ENCODE measurements around the gene ARL15. TPM values are rescaled to one million over a fixed set of nuclear protein-coding genes. Genes with fewer than 3 reads are reported as not detected.

The ARL15 gene
- total RNA-seq, 2 donors from 2014 or later: 11.4 to 22.8 TPM

DNA sequence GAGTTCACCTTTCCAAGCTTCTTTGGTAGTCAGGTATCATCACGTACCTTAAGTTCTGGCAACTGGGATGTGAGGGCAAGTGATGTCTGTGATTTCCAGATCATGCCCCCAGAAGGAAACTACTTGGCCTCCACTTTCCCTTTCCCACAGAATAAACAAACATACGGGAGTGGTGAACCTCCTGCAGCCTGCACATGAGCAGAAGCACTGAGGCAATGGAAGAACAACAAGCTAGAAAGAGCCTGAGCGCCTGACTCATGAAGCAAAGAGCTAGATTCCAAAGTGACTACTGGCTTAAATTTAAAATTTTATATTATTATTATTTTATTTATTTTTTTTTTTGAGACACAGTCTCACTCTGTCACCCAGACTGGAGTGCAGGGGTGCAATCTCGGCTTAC, 35.0 kb downstream of the ARL15 start:
- peaks cover 0 to 13% of the 10 kb centered on the region in 2 donors for H3K4me1 ChIP-seq
- no peaks in the 10 kb centered on the region for H3K27me3 ChIP-seq
- H3K27ac ChIP-seq: no peak overlapping the region
- no peaks in the 10 kb centered on the region for H3K36me3 ChIP-seq
- no peak for DNase-seq (ENCODE audit: low spot score)
- TF ChIP-seq, protein P1, sequence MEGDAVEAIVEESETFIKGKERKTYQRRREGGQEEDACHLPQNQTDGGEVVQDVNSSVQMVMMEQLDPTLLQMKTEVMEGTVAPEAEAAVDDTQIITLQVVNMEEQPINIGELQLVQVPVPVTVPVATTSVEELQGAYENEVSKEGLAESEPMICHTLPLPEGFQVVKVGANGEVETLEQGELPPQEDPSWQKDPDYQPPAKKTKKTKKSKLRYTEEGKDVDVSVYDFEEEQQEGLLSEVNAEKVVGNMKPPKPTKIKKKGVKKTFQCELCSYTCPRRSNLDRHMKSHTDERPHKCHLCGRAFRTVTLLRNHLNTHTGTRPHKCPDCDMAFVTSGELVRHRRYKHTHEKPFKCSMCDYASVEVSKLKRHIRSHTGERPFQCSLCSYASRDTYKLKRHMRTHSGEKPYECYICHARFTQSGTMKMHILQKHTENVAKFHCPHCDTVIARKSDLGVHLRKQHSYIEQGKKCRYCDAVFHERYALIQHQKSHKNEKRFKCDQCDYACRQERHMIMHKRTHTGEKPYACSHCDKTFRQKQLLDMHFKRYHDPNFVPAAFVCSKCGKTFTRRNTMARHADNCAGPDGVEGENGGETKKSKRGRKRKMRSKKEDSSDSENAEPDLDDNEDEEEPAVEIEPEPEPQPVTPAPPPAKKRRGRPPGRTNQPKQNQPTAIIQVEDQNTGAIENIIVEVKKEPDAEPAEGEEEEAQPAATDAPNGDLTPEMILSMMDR (IDR thresholded peaks at IDR 0.05): no peak
- no peak overlapping the region for H3K4me3 ChIP-seq
- no peaks in the 10 kb centered on the region for H3K9me3 ChIP-seq

DNA sequence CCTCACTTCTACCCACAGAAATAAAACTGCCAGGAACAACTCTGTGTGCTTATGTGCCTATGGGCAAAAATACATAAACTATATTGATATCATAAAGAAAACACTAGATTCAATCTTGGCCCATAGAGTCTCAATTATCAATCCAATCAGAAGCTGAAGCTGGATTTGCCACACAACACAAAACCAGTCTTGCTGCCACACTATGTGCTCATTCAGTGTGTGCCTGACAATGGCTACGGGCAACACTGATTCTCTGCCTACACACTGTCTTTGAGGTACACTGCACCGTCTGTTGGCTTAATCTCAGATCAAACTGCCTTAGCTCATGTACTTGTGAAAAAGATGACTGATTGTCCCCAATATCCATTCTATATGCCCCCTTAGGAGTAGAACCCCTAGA, 35.4 kb downstream of the ARL15 start:
- DNase-seq (ENCODE audit: low spot score): no peak
- H3K4me1 ChIP-seq: peaks cover 0 to 13% of the 10 kb centered on the region in 2 donors
- no peak overlapping the region for H3K27ac ChIP-seq
- no peaks in the 10 kb centered on the region for H3K36me3 ChIP-seq
- H3K27me3 ChIP-seq: no peaks in the 10 kb centered on the region
- no peaks in the 10 kb centered on the region for H3K9me3 ChIP-seq
- no peak overlapping the region for H3K4me3 ChIP-seq
- TF ChIP-seq, protein P1 (IDR thresholded peaks at IDR 0.05): no peak

DNA sequence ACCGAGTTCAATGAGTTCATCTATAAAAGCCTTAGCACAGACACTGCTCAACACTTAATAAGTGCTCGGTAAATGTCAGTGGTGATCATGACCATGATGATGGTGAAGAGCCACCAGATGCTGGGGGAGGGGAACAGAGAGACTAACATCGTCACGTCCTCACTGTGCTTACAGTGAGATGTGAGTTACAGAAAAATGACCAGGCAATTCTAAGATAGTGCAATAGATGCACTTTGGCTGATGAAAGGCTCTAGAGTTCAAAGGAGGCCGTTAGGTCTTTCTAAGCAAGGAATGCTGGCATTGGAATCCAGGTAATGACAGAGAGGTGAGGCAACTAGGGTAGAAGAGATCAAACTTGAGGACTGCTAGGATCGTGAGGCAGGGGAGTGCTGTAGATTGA, 36.7 kb downstream of the ARL15 start:
- no peaks in the 10 kb centered on the region for H3K27me3 ChIP-seq
- no peak for DNase-seq (ENCODE audit: low spot score)
- TF ChIP-seq, protein P1 (IDR thresholded peaks at IDR 0.05): no peak
- H3K4me3 ChIP-seq: no peak overlapping the region
- no peaks in the 10 kb centered on the region for H3K36me3 ChIP-seq
- no peaks in the 10 kb centered on the region for H3K9me3 ChIP-seq
- H3K4me1 ChIP-seq: peaks cover 0 to 12% of the 10 kb centered on the region in 2 donors
- no peak overlapping the region for H3K27ac ChIP-seq

DNA sequence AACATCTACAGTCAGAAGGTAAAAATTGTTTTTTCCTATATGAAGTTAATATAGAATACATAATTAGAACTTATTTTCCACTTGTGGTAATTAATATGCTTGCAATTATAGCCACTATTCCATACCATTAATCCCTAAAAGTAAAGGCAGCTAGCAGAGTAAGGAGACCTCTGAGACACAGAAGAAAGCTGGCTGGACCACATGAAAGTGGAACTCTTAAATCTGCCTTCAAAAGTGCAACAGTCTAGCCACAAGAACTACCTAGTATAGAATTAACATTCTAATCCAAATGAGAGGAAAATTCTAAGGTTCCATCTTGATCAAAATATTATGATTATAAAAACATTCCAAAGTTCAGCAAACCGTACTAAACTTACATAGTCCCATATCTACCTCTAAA, 37.6 kb downstream of the ARL15 start:
- no peaks in the 10 kb centered on the region for H3K36me3 ChIP-seq
- H3K4me1 ChIP-seq: peaks cover 0 to 4% of the 10 kb centered on the region in 2 donors
- no peaks in the 10 kb centered on the region for H3K9me3 ChIP-seq
- H3K27me3 ChIP-seq: no peaks in the 10 kb centered on the region
- DNase-seq (ENCODE audit: low spot score): no peak
- H3K4me3 ChIP-seq: no peak overlapping the region
- TF ChIP-seq, protein P1 (IDR thresholded peaks at IDR 0.05): no peak
- no peak overlapping the region for H3K27ac ChIP-seq

DNA sequence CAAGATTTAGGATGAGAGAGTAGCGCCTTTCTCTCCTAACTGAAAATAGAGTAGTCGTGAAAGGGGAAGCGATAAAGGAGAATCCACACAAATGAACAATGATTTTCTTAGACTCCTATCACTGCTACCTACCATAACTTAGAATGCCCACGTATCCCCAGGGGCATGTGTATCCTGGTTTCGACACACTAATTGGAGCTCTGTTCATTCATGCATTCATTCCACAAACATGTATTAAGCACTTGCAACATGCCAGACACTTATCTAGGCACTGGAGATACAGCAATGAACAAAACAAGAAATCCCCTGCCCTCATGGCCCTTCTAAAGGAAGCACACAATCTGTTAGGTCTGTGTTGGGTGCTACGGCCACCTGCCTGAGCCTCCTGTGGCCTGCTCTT, 40.0 kb downstream of the ARL15 start:
- DNase-seq (ENCODE audit: low spot score): no peak
- Histone ChIP-seq H3K27me3 (no peaks in the 10 kb centered on the region), H3K4me1 (peaks cover 0 to 4% of the 10 kb centered on the region in 2 donors), H3K36me3 (no peaks in the 10 kb centered on the region), H3K9me3 (no peaks in the 10 kb centered on the region), H3K27ac (no peak overlapping the region), H3K4me3 (no peak overlapping the region)
- TF ChIP-seq, protein P1 (IDR thresholded peaks at IDR 0.05): no peak

DNA sequence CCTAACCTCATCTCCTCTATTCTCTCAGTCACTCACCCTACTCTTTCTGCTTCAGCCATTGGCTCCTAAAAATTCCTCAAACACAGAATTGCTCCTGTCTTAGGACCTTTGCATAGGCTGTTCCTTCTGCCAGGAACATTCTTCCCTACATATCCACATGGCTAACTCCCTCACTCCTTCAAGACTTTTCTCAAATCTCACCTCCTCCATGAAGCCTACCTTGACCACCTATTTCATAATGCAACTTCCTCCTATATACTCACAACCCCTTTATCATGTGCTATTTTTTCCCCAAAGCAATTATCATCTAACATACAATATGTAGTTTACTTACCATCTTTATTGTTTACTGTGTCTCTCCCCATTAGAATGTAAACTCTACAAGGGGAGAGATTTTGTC, 45.8 kb downstream of the ARL15 start:
- TF ChIP-seq, protein P1 (IDR thresholded peaks at IDR 0.05): no peak
- peaks cover 0 to 6% of the 10 kb centered on the region in 2 donors for H3K4me1 ChIP-seq
- DNase-seq (ENCODE audit: low spot score): no peak
- H3K36me3 ChIP-seq: no peaks in the 10 kb centered on the region
- no peaks in the 10 kb centered on the region for H3K27me3 ChIP-seq
- no peaks in the 10 kb centered on the region for H3K9me3 ChIP-seq
- no peak overlapping the region for H3K4me3 ChIP-seq
- H3K27ac ChIP-seq: no peak overlapping the region
